Fibroblast of peridontal ligament (primary cell): ENCODE data around the gene DDIT3.
"Not testable (repeated sequence)": the region's sequence is repeated elsewhere in the genome, so short reads cannot be mapped to it uniquely, and the experiment has no call there.

Experiments used
- DNase-seq: peaks from one replicate; pipeline ENCODE4 v3.0.0-alpha.2; 2010; ENCODE audit errors: extremely low read depth

DDIT3 gene

GRCh38 chr12:57513266-57513665 lies 7.0 kb downstream of the DDIT3 start:
- no peak for DNase-seq

GRCh38 chr12:57512665-57513064 lies 7.6 kb downstream of the DDIT3 start:
- DNase-seq = no peak

GRCh38 chr12:57511588-57512325 lies 8.6 kb downstream of the DDIT3 start:
- DNase-seq = no peak

GRCh38 chr12:57511161-57511560 lies 9.2 kb downstream of the DDIT3 start:
- DNase-seq = no peak

- DNase-seq = not testable (repeated sequence)
Observed at GRCh38 chr12:57507796-57508195, 12.5 kb downstream of the DDIT3 start.

- DNase-seq = not testable (repeated sequence)
Observed at GRCh38 chr12:57506541-57506940, 13.8 kb downstream of the DDIT3 start.

GRCh38 chr12:57502311-57502969 lies 17.9 kb downstream of the DDIT3 start:
- not testable (repeated sequence) for DNase-seq

- no peak for DNase-seq
Observed at GRCh38 chr12:57500213-57500612, 20.1 kb downstream of the DDIT3 start.

GRCh38 chr12:57498571-57498970 lies 21.7 kb downstream of the DDIT3 start:
- no peak for DNase-seq

- DNase-seq = no peak
Observed at GRCh38 chr12:57498132-57498502, 22.2 kb downstream of the DDIT3 start.

- DNase-seq = no peak
Observed at GRCh38 chr12:57497223-57498131, 22.8 kb downstream of the DDIT3 start.

GRCh38 chr12:57496822-57497221 lies 23.5 kb downstream of the DDIT3 start:
- DNase-seq = no peak

GRCh38 chr12:57495051-57495701 lies 25.1 kb downstream of the DDIT3 start:
- DNase-seq = not testable (repeated sequence)

GRCh38 chr12:57491393-57492280 lies 28.7 kb downstream of the DDIT3 start:
- DNase-seq = no peak

GRCh38 chr12:57490126-57490525 lies 30.2 kb downstream of the DDIT3 start:
- no peak for DNase-seq

- DNase-seq = no peak
Observed at GRCh38 chr12:57489157-57489641, 31.1 kb downstream of the DDIT3 start.

- peak; percentile 18 for DNase-seq
Observed at GRCh38 chr12:57488402-57489156, 31.7 kb downstream of the DDIT3 start.

GRCh38 chr12:57487597-57488401 lies 32.5 kb downstream of the DDIT3 start, which contains the start of gene MARS1:
MARS1 (plus strand) TSS chr12:57488068; CDS start chr12:57488091, 23 bp downstream.
- peak; percentile 96 for DNase-seq

- DNase-seq = no peak
Observed at GRCh38 chr12:57487055-57487596, 33.2 kb downstream of the DDIT3 start.
